ENCODE measurements around the gene OR5L1.

Gene OR5L1

GRCh38 chr11:55811067-55811466, at the start of gene OR5L1:
Gene OR5L1, plus strand, starts transcription at chr11:55811367. Its CDS starts 100 bp downstream, at chr11:55811467.
- no peak for DNase-seq (ENCODE audit: insufficient read length, low spot score)
- no peak for TF ChIP-seq CTCF (IDR thresholded peaks at IDR 0.05; ENCODE audit: insufficient read depth, missing control alignments)
- FAIRE-seq: no peak

GRCh38 chr11:55773138-55773537, 38.0 kb upstream of the OR5L1 start, which contains the start of gene OR5D13:
Gene OR5D13, plus strand, starts transcription at chr11:55773438. Its CDS starts 0 bp downstream, at chr11:55773438.
- no peak for DNase-seq (ENCODE audit: insufficient read length, low spot score)
- no peak for TF ChIP-seq CTCF (IDR thresholded peaks at IDR 0.05; ENCODE audit: insufficient read depth, missing control alignments)
- no peak for FAIRE-seq

GRCh38 chr11:55791606-55792005, 19.6 kb upstream of the OR5L1 start:
- FAIRE-seq: no peak
- no peak for TF ChIP-seq CTCF (IDR thresholded peaks at IDR 0.05; ENCODE audit: insufficient read depth, missing control alignments)

GRCh38 chr11:55793321-55793720, 17.8 kb upstream of the OR5L1 start:
- FAIRE-seq: no peak
- TF ChIP-seq CTCF (IDR thresholded peaks at IDR 0.05; ENCODE audit: insufficient read depth, missing control alignments): no peak

More at GRCh38 chr11:55791606-55792005, 19.6 kb upstream of the OR5L1 start:
- no peak for DNase-seq (ENCODE audit: insufficient read length, low spot score)

GRCh38 chr11:55795256-55795655, 15.9 kb upstream of the OR5L1 start, which contains the start of gene OR5D14:
Gene OR5D14, plus strand, starts transcription at chr11:55795556. Its CDS starts 0 bp downstream, at chr11:55795556.
- TF ChIP-seq CTCF (IDR thresholded peaks at IDR 0.05; ENCODE audit: insufficient read depth, missing control alignments): no peak
- FAIRE-seq: no peak

More at GRCh38 chr11:55793321-55793720, 17.8 kb upstream of the OR5L1 start:
- no peak for DNase-seq (ENCODE audit: insufficient read length, low spot score)

GRCh38 chr11:55806248-55806647, 4.9 kb upstream of the OR5L1 start:
- FAIRE-seq: no peak
- TF ChIP-seq CTCF (IDR thresholded peaks at IDR 0.05; ENCODE audit: insufficient read depth, missing control alignments): no peak
- no peak for DNase-seq (ENCODE audit: insufficient read length, low spot score)

More at GRCh38 chr11:55795256-55795655, 15.9 kb upstream of the OR5L1 start, which contains the start of gene OR5D14:
- no peak for DNase-seq (ENCODE audit: insufficient read length, low spot score)

- no peak for TF ChIP-seq CTCF (IDR thresholded peaks at IDR 0.05; ENCODE audit: insufficient read depth, missing control alignments)
- DNase-seq (ENCODE audit: insufficient read length, low spot score): no peak
- FAIRE-seq: no peak
Observed at GRCh38 chr11:55819330-55819729, 8.2 kb downstream of the OR5L1 start, which contains the start of gene OR5D18. Gene OR5D18, plus strand, starts transcription at chr11:55819630. Its CDS starts 0 bp downstream, at chr11:55819630.

All from D721Med (cell line).